Liver (tissue), 9 donors: ENCODE results near the gene ZNF846. TPM values are rescaled to one million over a fixed set of nuclear protein-coding genes. Genes with fewer than 3 reads are reported as not detected.

ENCODE experiments used
- DNase-seq: peaks from one replicate; pipeline ENCODE4 v3.0.0-alpha.2; 2017; ENCODE audit warnings: low spot score
- H3K27ac ChIP-seq, 2 donors: one replicate each; pipeline ENCODE4 v1.7.0; 2013; ENCODE audit warnings: inconsistent platforms in 2 of 2, low read length in 2 of 2, control low read depth in 1 of 2, low read depth in 1 of 2, mild to moderate bottlenecking in 1 of 2
- H3K27me3 ChIP-seq, 4 donors: one replicate each; pipeline versions ENCODE4 v1.6.1 to v1.7.0; 2013; ENCODE audit warnings: low read length in 3 of 4, inconsistent platforms in 1 of 4, mild to moderate bottlenecking in 1 of 4, moderate library complexity in 1 of 4; ENCODE audit not compliant: control insufficient read depth in 4 of 4, insufficient read depth in 4 of 4
- H3K36me3 ChIP-seq, 4 donors: one replicate each; pipeline versions ENCODE4 v1.6.1 to v1.7.0; 2013; ENCODE audit warnings: low read length in 3 of 4, mild to moderate bottlenecking in 3 of 4, low read depth in 1 of 4, moderate library complexity in 1 of 4; ENCODE audit not compliant: control insufficient read depth in 4 of 4, insufficient read depth in 3 of 4
- H3K4me1 ChIP-seq, 4 donors: one replicate each; pipeline versions ENCODE4 v1.6.1 to v1.7.0; 2013; ENCODE audit warnings: low read length in 3 of 4, mild to moderate bottlenecking in 3 of 4, moderate library complexity in 1 of 4; ENCODE audit not compliant: control insufficient read depth in 4 of 4, insufficient read depth in 4 of 4
- H3K4me3 ChIP-seq, 3 donors: one replicate each; pipeline versions ENCODE4 v1.6.1 to v1.7.0; 2013; ENCODE audit warnings: low read length in 3 of 3, control low read depth in 1 of 3, low read depth in 1 of 3, mild to moderate bottlenecking in 1 of 3
- H3K9ac ChIP-seq, 2 donors: one replicate each; pipeline ENCODE4 v1.7.0; 2013; ENCODE audit warnings: low read length in 2 of 2, mild to moderate bottlenecking in 2 of 2, moderate library complexity in 2 of 2, control low read depth in 1 of 2, low read depth in 1 of 2
- H3K9me3 ChIP-seq, 4 donors: one replicate each; pipeline versions ENCODE4 v1.6.1 to v1.7.0; 2013; ENCODE audit warnings: low read length in 3 of 4; ENCODE audit not compliant: control insufficient read depth in 4 of 4
- ATF3 ChIP-seq: IDR thresholded peaks from 2 replicates; pipeline ENCODE4 v1.6.1; 2016; ENCODE audit warnings: antibody characterized with exemption
- CTCF ChIP-seq: fragments of 150-350 bp; IDR thresholded peaks from 2 replicates; pipeline ENCODE4 v1.5.1; 2017; ENCODE audit warnings: improper control_type of control experiment, low read depth, low read length; ENCODE audit not compliant: missing input control
- EGR1 ChIP-seq, 2 donors: IDR thresholded peaks; 2 replicates each; pipeline ENCODE4 v1.6.1; 2016 to 2018; ENCODE audit warnings: antibody characterized with exemption in 2 of 2, low read depth in 2 of 2
- FOXA1 ChIP-seq: IDR thresholded peaks from 2 replicates; pipeline ENCODE4 v1.6.1; 2016; ENCODE audit warnings: antibody characterized with exemption
- FOXA2 ChIP-seq: IDR thresholded peaks from 2 replicates; pipeline ENCODE4 v1.6.1; 2016; ENCODE audit warnings: antibody characterized with exemption
- GABPA ChIP-seq, 2 donors: IDR thresholded peaks in 1 of 2; conservative IDR thresholded peaks in 1 of 2; 2 replicates each; pipeline ENCODE4 v1.6.1; 2016; ENCODE audit warnings: antibody characterized with exemption in 2 of 2, mild to moderate bottlenecking in 1 of 2, moderate library complexity in 1 of 2
- HNF4A ChIP-seq, 2 donors: conservative IDR thresholded peaks; 2 replicates each; pipeline ENCODE4 v1.6.1; 2016; ENCODE audit warnings: antibody characterized with exemption in 2 of 2, mild to moderate bottlenecking in 2 of 2
- HNF4G ChIP-seq: IDR thresholded peaks from 2 replicates; pipeline ENCODE4 v1.6.1; 2016; ENCODE audit warnings: antibody characterized with exemption
- JUND ChIP-seq, 2 donors: IDR thresholded peaks; 2 replicates each; pipeline ENCODE4 v1.6.1; 2016; ENCODE audit warnings: antibody characterized with exemption in 2 of 2
- MAX ChIP-seq: IDR thresholded peaks from 2 replicates; pipeline ENCODE4 v1.6.1; 2016; ENCODE audit warnings: antibody characterized with exemption
- NR2F2 ChIP-seq: IDR thresholded peaks from 2 replicates; pipeline ENCODE4 v1.6.1; 2016; ENCODE audit warnings: antibody characterized with exemption
- RAD21 ChIP-seq, 2 donors: IDR thresholded peaks; 2 replicates each; pipeline ENCODE4 v1.6.1; 2016; ENCODE audit warnings: antibody characterized with exemption in 2 of 2, mild to moderate bottlenecking in 2 of 2
- REST ChIP-seq: IDR thresholded peaks from 2 replicates; pipeline ENCODE4 v1.6.1; 2016; ENCODE audit warnings: antibody characterized with exemption, mild to moderate bottlenecking
- RXRA ChIP-seq, 2 donors: IDR thresholded peaks; 2 replicates each; pipeline ENCODE4 v1.6.1; 2017 to 2018; ENCODE audit warnings: antibody characterized with exemption in 2 of 2, mild to moderate bottlenecking in 1 of 2
- SP1 ChIP-seq: IDR thresholded peaks from 2 replicates; pipeline ENCODE4 v1.6.1; 2018; ENCODE audit warnings: antibody characterized with exemption, mild to moderate bottlenecking
- TAF1 ChIP-seq: conservative IDR thresholded peaks from 2 replicates; pipeline ENCODE4 v1.6.1; 2016; ENCODE audit warnings: antibody characterized with exemption, mild to moderate bottlenecking
- YY1 ChIP-seq: IDR thresholded peaks from 2 replicates; pipeline ENCODE4 v1.6.1; 2016; ENCODE audit warnings: antibody characterized with exemption, mild to moderate bottlenecking
- ZBTB33 ChIP-seq: IDR thresholded peaks from 2 replicates; pipeline ENCODE4 v1.6.1; 2016; ENCODE audit warnings: antibody characterized with exemption
- WGBS: extraction: QIAGEN DNeasy Blood & Tissue Kit; methylation state at CpG from one replicate; pipeline ENCODE4 v1.1.7; 2013; 5-methylcytosine and 5-hydroxymethylcytosine counted together
- polyA plus RNA-seq, 2 donors: library from polyadenylated mRNA; stranded (reverse) in 1 of 2; unstranded in 1 of 2; fragments of 200-250 nt in 1 of 2; fragments of >200 nt in 1 of 2; fragmentation: Nextera tagmentation in 1 of 2; extraction: Ambion mirVana in 1 of 2; gene quantifications; one replicate each; pipeline versions ENCODE4 v1.2.1 to v1.2.3, GENCODE V29; 2013 to 2015
- total RNA-seq, 2 donors: library from RNA; depleted of rRNA; stranded (reverse); fragments of >200 nt; gene quantifications; one replicate each; pipeline ENCODE4 v1.2.3, GENCODE V29; 2014
- donor health status: healthy.
- donor health status: healthy.
- donor health status: healthy.
- donor health status: healthy.
- donor health status: healthy.

ZNF846 gene
- total RNA-seq (1 to 10 TPM; 6.6 to 9.4 TPM), polyA plus RNA-seq (1 to 10 TPM; 1.6 to 6.7 TPM)

- peak; percentile 93 for DNase-seq
- WGBS, result under 1% methylated on average over 65 of the region's 65 CpGs
- peak within 1 kb of the TSS; percentile 72 to 97 for H3K9ac ChIP-seq
- peak within 1 kb of the TSS; percentile 95 to 99 for H3K27ac ChIP-seq
- H3K36me3 ChIP-seq, result peaks cover 2 to 10% (median 4%) of the 10 kb centered on the region in 4 donors
- no peaks in the 10 kb centered on the region for H3K27me3 ChIP-seq
- H3K4me1 ChIP-seq, result peaks cover 5 to 13% (median 12%) of the 10 kb centered on the region in 4 donors
- peak within 1 kb of the TSS; percentile 65 to 100 (median 99) for H3K4me3 ChIP-seq
- peaks cover 0 to 7% (median 2%) of the 10 kb centered on the region in 4 donors for H3K9me3 ChIP-seq
- TF ChIP-seq FOXA2 (no peak), CTCF (no peak), RAD21 (IDR thresholded peaks at IDR 0.05) (peak; percentile 18 to 59), ATF3 (no peak), GABPA (IDR thresholded peaks at IDR 0.05 in 1 of 2, conservative IDR thresholded peaks at IDR 0.05 in 1 of 2) (peak; percentile 99 to 100), EGR1 (IDR thresholded peaks at IDR 0.05; ENCODE audit: low read depth in 2 of 2) (peak; percentile 27 to 45), JUND (IDR thresholded peaks at IDR 0.05) (peak in 1 of 2 donors; percentile 29), RXRA (IDR thresholded peaks at IDR 0.05) (peak; percentile 51 to 70), HNF4G (no peak), HNF4A (conservative IDR thresholded peaks at IDR 0.05) (peak; percentile 4 to 32), NR2F2 (peak; percentile 63), ZBTB33 (peak; percentile 65), SP1 (peak; percentile 68), FOXA1 (no peak), MAX (peak; percentile 85), REST (peak; percentile 83), TAF1 (peak; percentile 0), YY1 (peak; percentile 91)
Measured at GRCh38 chr19:9768175-9769112, at the start of gene ZNF846. TSS of gene ZNF846 (minus strand) at chr19:9768738. CDS start at chr19:9764950, 3,788 bp downstream.
